Panc1 (cell line): ENCODE data around the gene RHOH.

Experiments used
- CTCF ChIP-seq: fragments of 450-650 bp; IDR thresholded peaks from 2 replicates; pipeline ENCODE4 v1.5.1; 2017; ENCODE audit warnings: mild to moderate bottlenecking
- POLR2AphosphoS5 ChIP-seq: IDR thresholded peaks from 2 replicates; pipeline ENCODE4 v1.6.1; 2012; ENCODE audit warnings: mild to moderate bottlenecking, low read depth, low read length, moderate library complexity
- REST ChIP-seq, 2 experiments: IDR thresholded peaks; 2 replicates each; pipeline ENCODE4 v1.6.1; 2011 to 2012; ENCODE audit warnings: low read depth in 2 of 2, control low read depth in 1 of 2, low read length in 1 of 2, mild to moderate bottlenecking in 1 of 2, moderate library complexity in 1 of 2; ENCODE audit not compliant: insufficient read depth in 1 of 2
- SIN3A ChIP-seq: IDR thresholded peaks from 2 replicates; pipeline ENCODE4 v1.6.1; 2012; ENCODE audit warnings: low read depth, mild to moderate bottlenecking, low read length, moderate library complexity, borderline replicate concordance; ENCODE audit not compliant: insufficient read depth

- no peak for TF ChIP-seq CTCF
- no peak for TF ChIP-seq REST (IDR thresholded peaks at IDR 0.05; ENCODE audit: insufficient read depth in 1 of 2, low read depth in 2 of 2, low read length in 1 of 2)
- TF ChIP-seq POLR2AphosphoS5: no peak
- no peak for TF ChIP-seq SIN3A
Observed at GRCh38 chr4:40211224-40212185, 14.7 kb downstream of the RHOH start.
